ENCODE data around the gene MRAS. TPM values are rescaled to one million over a fixed set of nuclear protein-coding genes. Genes with fewer than 3 reads are reported as not detected.

Gene MRAS
- total RNA-seq, 4 donors from 2014 or later: 31.8 to 58.1 (median 51.8) TPM

GRCh38 chr3:138441742-138442141 is 93.4 kb downstream of the MRAS start:
- Histone ChIP-seq H3K9me3 (no peaks in the 10 kb centered on the region), H3K36me3 (no peaks in the 10 kb centered on the region), H3K27me3 (peaks cover 13% of the 10 kb centered on the region), H3K4me3 (no peak overlapping the region), H3K27ac (no peak overlapping the region), H3K4me1 (no peaks in the 10 kb centered on the region)
- 64 to 72% methylated on average over 2 of the region's 2 CpGs for whole genome bisulfite sequencing, 2 donors (ENCODE audit: low coverage in 1 of 2)
- ATAC-seq: no peak
- TF ChIP-seq POLR2AphosphoS5 (IDR thresholded peaks at IDR 0.05) (no peak), CTCF (IDR thresholded peaks at IDR 0.05) (no peak), POLR2A (IDR thresholded peaks at IDR 0.05) (no peak), EP300 (IDR thresholded peaks at IDR 0.05) (no peak)

DNA sequence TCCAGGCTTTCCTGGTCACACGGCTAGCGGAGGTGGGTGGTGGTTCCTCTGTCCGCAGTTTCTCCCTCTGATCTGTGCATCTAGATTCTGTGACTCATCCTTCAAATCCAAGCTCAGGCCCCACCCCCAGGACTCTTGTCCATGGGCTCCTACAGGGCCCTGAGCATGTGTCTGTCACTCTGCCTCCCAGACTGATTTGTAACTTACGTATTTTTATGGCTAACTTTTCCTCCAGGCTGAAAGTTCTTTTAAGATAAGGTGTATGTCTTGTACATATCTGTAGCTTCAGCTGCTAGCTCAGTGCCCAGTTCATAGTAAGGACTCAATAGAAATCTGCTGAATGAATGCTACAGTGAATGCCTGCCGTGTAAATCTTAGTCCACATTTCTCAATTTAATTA is 94.1 kb downstream of the MRAS start:
- no peaks in the 10 kb centered on the region for H3K4me1 ChIP-seq
- H3K9me3 ChIP-seq: no peaks in the 10 kb centered on the region
- H3K27me3 ChIP-seq: peaks cover 6% of the 10 kb centered on the region
- H3K4me3 ChIP-seq: no peak overlapping the region
- H3K36me3 ChIP-seq: no peaks in the 10 kb centered on the region
- WGBS, 2 donors (ENCODE audit: low coverage in 1 of 2): 78 to 84% methylated on average over 5 of the region's 5 CpGs
- TF ChIP-seq CTCF (IDR thresholded peaks at IDR 0.05) (no peak), POLR2A (IDR thresholded peaks at IDR 0.05) (no peak), POLR2AphosphoS5 (IDR thresholded peaks at IDR 0.05) (no peak), EP300 (IDR thresholded peaks at IDR 0.05) (no peak)
- ATAC-seq: no peak
- no peak overlapping the region for H3K27ac ChIP-seq

- Histone ChIP-seq H3K9me3 (no peaks in the 10 kb centered on the region), H3K27me3 (no peaks in the 10 kb centered on the region), H3K27ac (no peak overlapping the region), H3K4me3 (no peak overlapping the region), H3K36me3 (no peaks in the 10 kb centered on the region), H3K4me1 (no peaks in the 10 kb centered on the region)
- ATAC-seq: no peak
- TF ChIP-seq POLR2A (IDR thresholded peaks at IDR 0.05) (no peak), CTCF (IDR thresholded peaks at IDR 0.05) (no peak), EP300 (IDR thresholded peaks at IDR 0.05) (no peak), POLR2AphosphoS5 (IDR thresholded peaks at IDR 0.05) (no peak)
- 50 to 89% methylated on average over 1 of the region's 2 CpGs for WGBS, 2 donors (ENCODE audit: low coverage in 1 of 2)
These were observed 94.7 kb downstream of the MRAS start for GRCh38 chr3:138443091-138443490.

DNA sequence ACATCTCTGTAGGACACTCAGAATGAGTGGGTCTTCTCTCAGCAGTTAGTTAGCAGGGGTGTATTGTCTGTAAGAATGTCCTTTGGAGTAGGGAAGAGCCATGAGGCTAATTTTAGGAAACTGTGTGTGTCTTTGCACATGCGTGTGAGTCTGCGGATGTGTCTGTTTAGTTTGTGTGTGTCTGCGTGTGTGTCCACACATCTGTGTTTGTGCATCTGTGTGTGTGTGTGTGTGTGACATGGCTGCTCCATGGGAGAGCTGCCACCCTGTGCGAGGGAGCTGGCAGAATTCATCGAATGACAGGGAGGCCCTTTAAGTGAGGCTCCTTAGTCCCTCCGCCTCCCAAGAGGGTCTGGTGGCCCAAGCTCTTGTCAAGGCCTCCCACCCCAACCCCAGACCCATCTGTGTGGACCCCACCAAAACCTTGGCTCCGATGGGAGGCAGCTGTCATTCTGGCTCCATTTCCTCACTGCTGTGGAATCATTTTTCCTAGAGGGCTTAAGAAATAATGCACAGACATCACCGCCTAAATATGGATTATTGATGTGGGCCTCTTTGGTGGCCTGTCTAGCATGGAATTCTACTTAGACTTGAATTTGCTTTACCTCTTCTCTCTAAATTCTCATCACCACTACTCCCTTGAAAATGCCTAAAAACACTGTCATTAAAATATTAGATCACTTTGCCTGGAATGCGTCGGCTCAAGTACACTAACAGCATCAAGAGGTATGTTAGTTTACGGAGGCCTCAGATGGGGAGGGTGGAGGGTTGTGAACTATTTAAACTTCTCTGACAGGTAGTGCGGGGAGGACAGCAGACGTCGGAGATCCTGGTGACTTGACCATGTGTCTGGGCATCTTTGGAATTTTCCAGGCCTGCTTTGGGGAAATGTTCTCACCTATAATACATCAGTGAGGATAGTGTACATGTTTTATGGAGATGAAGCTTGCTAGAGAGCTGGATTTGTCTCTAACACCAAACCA is 95.4 kb downstream of the MRAS start:
- WGBS, 2 donors (ENCODE audit: low coverage in 1 of 2): 82 to 91% methylated on average over 8 to 10 of the region's 14 CpGs
- no peaks in the 10 kb centered on the region for H3K27me3 ChIP-seq
- no peak for ATAC-seq
- no peaks in the 10 kb centered on the region for H3K4me1 ChIP-seq
- no peaks in the 10 kb centered on the region for H3K9me3 ChIP-seq
- no peak overlapping the region for H3K27ac ChIP-seq
- no peak overlapping the region for H3K4me3 ChIP-seq
- no peak for TF ChIP-seq EP300 (IDR thresholded peaks at IDR 0.05)
- TF ChIP-seq POLR2A (IDR thresholded peaks at IDR 0.05): no peak
- TF ChIP-seq CTCF (IDR thresholded peaks at IDR 0.05): no peak
- TF ChIP-seq POLR2AphosphoS5 (IDR thresholded peaks at IDR 0.05): no peak
- no peaks in the 10 kb centered on the region for H3K36me3 ChIP-seq

DNA sequence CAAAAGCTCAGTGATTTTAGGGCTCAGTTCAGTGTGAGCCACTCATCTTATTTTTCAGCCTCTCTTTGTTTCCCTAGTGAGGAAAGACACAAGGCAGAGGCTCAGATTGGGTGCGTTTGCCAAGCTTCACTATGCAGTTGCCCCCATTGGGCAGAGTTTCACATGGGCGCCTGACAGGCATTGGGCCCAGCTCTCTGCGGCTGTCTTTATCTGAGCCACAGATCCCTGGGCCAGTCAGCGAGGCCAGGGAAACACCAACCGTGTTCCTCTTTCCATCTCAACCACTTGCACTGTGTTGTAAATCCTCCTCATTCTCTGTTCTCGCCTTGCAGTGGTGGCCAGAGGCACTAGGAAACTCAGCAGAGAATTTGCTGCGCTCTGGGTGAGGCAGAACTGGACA is 96.9 kb downstream of the MRAS start:
- no peaks in the 10 kb centered on the region for H3K9me3 ChIP-seq
- no peak for TF ChIP-seq CTCF (IDR thresholded peaks at IDR 0.05)
- TF ChIP-seq EP300 (IDR thresholded peaks at IDR 0.05): no peak
- no peak for TF ChIP-seq POLR2A (IDR thresholded peaks at IDR 0.05)
- no peak for TF ChIP-seq POLR2AphosphoS5 (IDR thresholded peaks at IDR 0.05)

More for the DNA sequence above, 96.9 kb downstream of the MRAS start:
- ATAC-seq: no peak
- WGBS, 2 donors (ENCODE audit: low coverage in 1 of 2): 82 to 83% methylated on average over 4 to 5 of the region's 7 CpGs
- no peak overlapping the region for H3K27ac ChIP-seq
- no peaks in the 10 kb centered on the region for H3K4me1 ChIP-seq
- H3K36me3 ChIP-seq: no peaks in the 10 kb centered on the region
- H3K4me3 ChIP-seq: no peak overlapping the region
- no peaks in the 10 kb centered on the region for H3K27me3 ChIP-seq

All from gastroesophageal sphincter (tissue), 4 donors.